ENCODE data around the gene HIPK2. TPM values are rescaled to one million over a fixed set of nuclear protein-coding genes. Genes with fewer than 3 reads are reported as not detected.

Gene HIPK2
- total RNA-seq, 4 donors from 2014 or later, result 20.9 to 40.9 (median 26.7) TPM

GRCh38 chr7:139773371-139773770 is 4.4 kb downstream of the HIPK2 start:
- Histone ChIP-seq H3K27me3 (no peaks in the 10 kb centered on the region), H3K27ac (replicated peaks in 1 of 4) (no peak overlapping the region), H3K4me1 (peaks cover 34 to 48% (median 42%) of the 10 kb centered on the region in 4 donors), H3K9me3 (no peaks in the 10 kb centered on the region), H3K4me3 (no peak overlapping the region), H3K36me3 (peaks cover 0 to 19% (median 6%) of the 10 kb centered on the region in 4 donors)
- no peak for TF ChIP-seq EP300 (IDR thresholded peaks at IDR 0.05)
- intact Hi-C loops (cut with DNase I), result loop anchor here (10.0 kb wide), 1 partner anchor 69 kb away; no protein-coding TSS in a partner anchor
- DNase-seq (ENCODE audit: extremely low spot score), result no peak
- 95% methylated on average over 5 of the region's 5 CpGs for WGBS

- H3K27me3 ChIP-seq, result no peaks in the 10 kb centered on the region
- H3K4me3 ChIP-seq, result no peak overlapping the region
- no peak overlapping the region for H3K27ac ChIP-seq (replicated peaks in 1 of 4)
- no peaks in the 10 kb centered on the region for H3K9me3 ChIP-seq
- peaks cover 0 to 19% (median 6%) of the 10 kb centered on the region in 4 donors for H3K36me3 ChIP-seq
- no peak for DNase-seq (ENCODE audit: extremely low spot score)
- H3K4me1 ChIP-seq, result peaks cover 35 to 48% (median 46%) of the 10 kb centered on the region in 4 donors
- TF ChIP-seq, protein P1, sequence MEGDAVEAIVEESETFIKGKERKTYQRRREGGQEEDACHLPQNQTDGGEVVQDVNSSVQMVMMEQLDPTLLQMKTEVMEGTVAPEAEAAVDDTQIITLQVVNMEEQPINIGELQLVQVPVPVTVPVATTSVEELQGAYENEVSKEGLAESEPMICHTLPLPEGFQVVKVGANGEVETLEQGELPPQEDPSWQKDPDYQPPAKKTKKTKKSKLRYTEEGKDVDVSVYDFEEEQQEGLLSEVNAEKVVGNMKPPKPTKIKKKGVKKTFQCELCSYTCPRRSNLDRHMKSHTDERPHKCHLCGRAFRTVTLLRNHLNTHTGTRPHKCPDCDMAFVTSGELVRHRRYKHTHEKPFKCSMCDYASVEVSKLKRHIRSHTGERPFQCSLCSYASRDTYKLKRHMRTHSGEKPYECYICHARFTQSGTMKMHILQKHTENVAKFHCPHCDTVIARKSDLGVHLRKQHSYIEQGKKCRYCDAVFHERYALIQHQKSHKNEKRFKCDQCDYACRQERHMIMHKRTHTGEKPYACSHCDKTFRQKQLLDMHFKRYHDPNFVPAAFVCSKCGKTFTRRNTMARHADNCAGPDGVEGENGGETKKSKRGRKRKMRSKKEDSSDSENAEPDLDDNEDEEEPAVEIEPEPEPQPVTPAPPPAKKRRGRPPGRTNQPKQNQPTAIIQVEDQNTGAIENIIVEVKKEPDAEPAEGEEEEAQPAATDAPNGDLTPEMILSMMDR (IDR thresholded peaks at IDR 0.05), result no peak
- no peak for TF ChIP-seq EP300 (IDR thresholded peaks at IDR 0.05)
- TF ChIP-seq POLR2AphosphoS5 (IDR thresholded peaks at IDR 0.05), result no peak
- TF ChIP-seq POLR2A (IDR thresholded peaks at IDR 0.05; ENCODE audit: low read depth), result no peak
- WGBS, result 93% methylated on average over 6 of the region's 6 CpGs
- intact Hi-C loops (cut with DNase I), result loop anchor here (10.0 kb wide), 1 partner anchor 68 kb away; no protein-coding TSS in a partner anchor
These were observed 4.9 kb downstream of the HIPK2 start for GRCh38 chr7:139772873-139773272.

GRCh38 chr7:139772115-139772514 is 5.7 kb downstream of the HIPK2 start:
- intact Hi-C loops (cut with DNase I), result loop anchor here (10.0 kb wide), 1 partner anchor 67 kb away; no protein-coding TSS in a partner anchor
- no peak for TF ChIP-seq POLR2AphosphoS5 (IDR thresholded peaks at IDR 0.05)
- no peak for TF ChIP-seq POLR2A (IDR thresholded peaks at IDR 0.05; ENCODE audit: low read depth)
- TF ChIP-seq, protein P1 (IDR thresholded peaks at IDR 0.05), result no peak
- no peaks in the 10 kb centered on the region for H3K27me3 ChIP-seq
- peaks cover 0 to 19% (median 6%) of the 10 kb centered on the region in 4 donors for H3K36me3 ChIP-seq
- peaks cover 40 to 56% (median 53%) of the 10 kb centered on the region in 4 donors for H3K4me1 ChIP-seq
- no peak overlapping the region for H3K27ac ChIP-seq (replicated peaks in 1 of 4)
- no peaks in the 10 kb centered on the region for H3K9me3 ChIP-seq
- H3K4me3 ChIP-seq, result no peak overlapping the region
- 94% methylated on average over 7 of the region's 7 CpGs for WGBS
- DNase-seq (ENCODE audit: extremely low spot score), result no peak

DNA sequence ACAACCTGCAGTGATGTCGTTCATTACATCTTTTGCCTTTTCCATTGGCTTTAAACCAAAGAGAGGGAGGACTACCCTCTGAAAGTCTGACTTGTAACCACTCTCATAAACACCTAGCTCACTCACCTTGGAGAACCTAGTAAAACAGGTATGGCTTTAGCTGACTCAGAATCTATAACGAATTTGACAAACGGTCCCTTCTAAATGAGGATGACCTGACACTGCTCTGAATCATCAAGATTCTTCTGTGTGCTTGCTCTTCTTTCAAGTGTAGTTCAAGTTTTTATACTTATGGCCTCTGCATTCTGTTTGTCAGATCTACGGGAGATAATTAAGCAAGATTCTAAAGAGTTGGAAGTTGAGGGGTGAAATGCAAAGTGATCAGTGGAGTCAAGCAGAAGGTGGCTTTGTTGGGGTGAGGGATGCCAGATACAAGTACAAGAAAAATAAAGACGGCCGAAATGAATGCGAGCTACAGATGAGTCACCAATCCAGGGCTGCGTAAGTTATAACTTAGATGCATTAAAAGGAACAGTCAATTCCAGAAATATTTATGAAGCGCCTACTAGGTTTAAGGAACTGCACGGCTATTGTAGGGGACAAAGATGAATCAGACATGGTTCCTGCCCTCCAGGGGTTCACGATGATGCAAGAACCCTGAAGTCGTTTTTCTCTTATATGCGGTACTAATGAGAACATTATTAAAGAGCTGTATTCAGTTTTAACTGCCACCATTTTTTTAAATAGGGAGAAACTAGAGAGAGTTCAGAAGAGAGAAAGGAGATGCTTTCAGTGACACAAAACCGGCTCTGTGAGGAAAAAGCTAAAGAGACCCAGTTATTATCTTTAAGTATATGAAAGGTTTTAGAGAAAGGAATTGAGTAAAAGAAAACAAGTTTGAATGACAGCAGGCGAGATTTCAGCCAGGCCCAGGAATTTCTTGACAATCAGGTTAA is 6.5 kb downstream of the HIPK2 start:
- Histone ChIP-seq H3K27ac (replicated peaks in 1 of 4) (no peak overlapping the region), H3K27me3 (no peaks in the 10 kb centered on the region), H3K9me3 (no peaks in the 10 kb centered on the region), H3K4me1 (peaks cover 40 to 61% (median 56%) of the 10 kb centered on the region in 4 donors), H3K36me3 (peaks cover 0 to 19% (median 6%) of the 10 kb centered on the region in 4 donors), H3K4me3 (no peak overlapping the region)
- TF ChIP-seq POLR2A (IDR thresholded peaks at IDR 0.05; ENCODE audit: low read depth) (no peak), POLR2AphosphoS5 (IDR thresholded peaks at IDR 0.05) (no peak), EP300 (IDR thresholded peaks at IDR 0.05) (no peak)
- TF ChIP-seq, protein P1 (IDR thresholded peaks at IDR 0.05), result no peak
- WGBS, result 81% methylated on average over 15 of the region's 15 CpGs
- intact Hi-C loops (cut with DNase I), result loop anchor here (10.0 kb wide), 1 partner anchor 66 kb away; no protein-coding TSS in a partner anchor
- DNase-seq (ENCODE audit: extremely low spot score), result no peak

- peaks cover 29 to 51% (median 47%) of the 10 kb centered on the region in 4 donors for H3K4me1 ChIP-seq
- H3K9me3 ChIP-seq, result no peaks in the 10 kb centered on the region
- TF ChIP-seq EP300 (IDR thresholded peaks at IDR 0.05) (no peak), POLR2AphosphoS5 (IDR thresholded peaks at IDR 0.05) (no peak)
- TF ChIP-seq, protein P1 (IDR thresholded peaks at IDR 0.05), result no peak
- H3K36me3 ChIP-seq, result peaks cover 0 to 19% (median 6%) of the 10 kb centered on the region in 4 donors
- H3K4me3 ChIP-seq, result no peak overlapping the region
- H3K27ac ChIP-seq (replicated peaks in 1 of 4), result no peak overlapping the region
- DNase-seq (ENCODE audit: extremely low spot score), result no peak
- 85% methylated on average over 6 of the region's 6 CpGs for WGBS
- intact Hi-C loops (cut with DNase I), result loop anchor here (10.0 kb wide), 1 partner anchor 65 kb away; no protein-coding TSS in a partner anchor
- no peaks in the 10 kb centered on the region for H3K27me3 ChIP-seq
These were observed 8.0 kb downstream of the HIPK2 start for GRCh38 chr7:139769761-139770160.
